ENCODE results near the gene EFCAB12.
"Not testable (repeated sequence)": the region's sequence is repeated elsewhere in the genome, so short reads cannot be mapped to it uniquely, and the experiment has no call there.

The EFCAB12 gene

DNA sequence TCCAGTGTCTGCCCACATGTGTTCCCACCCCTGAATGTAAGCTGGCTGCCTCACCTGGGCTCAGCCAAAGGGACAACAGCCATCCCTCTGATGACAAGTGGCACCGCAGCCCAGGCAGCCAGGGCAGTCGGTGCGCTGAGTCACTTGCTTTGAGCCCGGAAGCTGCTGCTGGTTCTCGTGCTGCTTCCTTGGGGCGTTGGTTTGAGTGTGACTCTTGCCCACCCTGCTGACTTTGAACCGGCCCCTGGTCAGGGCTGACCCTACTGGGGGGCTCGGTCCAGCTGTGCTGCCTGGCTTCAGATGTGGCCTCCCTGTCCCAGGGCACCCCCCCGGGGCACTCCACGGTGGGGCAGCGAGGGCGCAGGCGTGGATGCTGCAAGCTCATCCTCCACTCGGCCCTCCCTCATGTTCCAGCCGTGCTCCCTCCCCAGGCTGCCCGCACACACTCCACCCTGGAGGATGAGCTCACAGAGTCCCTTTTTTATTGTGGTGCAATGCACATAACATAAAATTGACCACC lies 62.1 kb downstream of the EFCAB12 start:
- DNase-seq = no peak
- ATAC-seq = no peak

DNA sequence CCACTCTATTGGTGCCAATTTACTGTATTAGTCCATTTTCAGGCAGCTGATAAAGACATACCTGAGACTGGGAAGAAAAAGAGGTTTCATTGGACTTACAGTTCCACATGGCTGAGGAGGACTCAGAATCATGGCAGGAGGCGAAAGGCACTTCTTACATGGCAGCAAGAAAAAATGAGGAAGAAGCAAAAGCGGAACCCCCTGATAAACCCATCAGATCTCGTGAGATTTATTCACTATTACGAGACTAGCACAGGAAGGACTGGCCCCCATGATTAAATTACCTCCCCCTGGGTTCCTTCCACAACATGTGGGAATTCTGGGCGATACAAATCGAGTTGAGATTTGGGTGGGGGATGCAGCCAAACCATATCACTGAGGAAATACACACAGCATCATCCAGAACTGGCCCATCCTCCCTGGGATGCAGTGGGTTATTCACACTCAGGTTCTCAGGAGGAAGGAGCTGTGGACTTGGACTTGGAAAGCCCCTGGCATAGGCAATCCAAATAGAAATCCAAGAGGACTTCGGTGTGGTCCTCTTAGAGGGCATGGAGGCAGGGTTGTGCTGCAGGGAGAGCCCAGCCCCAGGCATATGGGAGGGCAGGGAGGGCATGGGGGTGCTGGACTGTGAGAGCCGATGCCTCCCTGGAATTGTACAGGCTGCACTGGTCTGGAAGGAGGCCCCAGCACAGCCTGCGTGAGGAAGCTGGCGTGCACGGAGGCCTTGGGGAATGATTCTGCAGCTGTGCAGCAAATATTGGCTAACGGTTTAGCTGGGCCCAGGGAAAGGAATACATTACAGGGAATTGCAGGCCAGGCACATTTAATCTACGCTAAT lies 62.9 kb downstream of the EFCAB12 start:
- ATAC-seq = no peak
- no peak for DNase-seq

DNA sequence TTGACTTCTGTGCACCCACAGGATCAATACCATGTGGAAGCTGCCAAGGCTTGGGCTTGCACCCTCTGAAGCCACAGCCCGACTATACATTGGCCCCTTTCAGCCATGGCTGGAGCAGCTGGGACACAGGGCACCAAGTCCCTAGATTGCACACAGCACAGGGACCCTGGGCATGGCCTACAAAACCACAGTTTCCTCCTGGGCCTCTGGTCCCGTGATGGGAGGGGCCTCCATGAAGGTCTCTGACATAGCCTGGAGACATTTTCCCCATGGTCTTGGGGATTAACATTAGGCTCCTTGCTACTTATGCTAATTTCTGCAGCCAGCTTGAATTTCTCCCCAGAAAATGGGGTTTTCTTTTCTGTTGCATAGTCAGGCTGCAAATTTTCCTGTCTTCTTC lies 63.6 kb downstream of the EFCAB12 start:
- not testable (repeated sequence) for ATAC-seq

DNA sequence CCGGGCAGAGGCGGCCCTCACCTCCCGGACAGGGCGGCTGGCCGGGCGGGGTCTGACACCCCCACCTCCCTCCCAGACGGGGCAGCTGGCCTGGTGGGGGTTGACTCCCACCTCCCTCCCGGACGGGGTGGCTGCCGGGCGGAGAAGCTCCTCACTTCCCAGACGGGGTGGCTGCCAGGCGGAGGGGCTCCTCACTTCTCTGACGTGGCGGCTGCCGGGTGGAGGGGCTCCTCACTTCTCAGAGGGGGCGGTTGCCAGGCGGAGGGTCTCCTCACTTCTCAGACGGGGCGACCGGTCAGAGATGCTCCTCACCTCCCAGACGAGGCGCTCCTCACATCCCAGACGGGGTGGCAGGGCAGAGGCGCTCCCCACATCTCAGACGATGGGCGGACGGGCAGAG lies 65.1 kb downstream of the EFCAB12 start:
- ATAC-seq, DNase-seq: not testable (repeated sequence)

More for the DNA sequence above, 63.6 kb downstream of the EFCAB12 start:
- not testable (repeated sequence) for DNase-seq

DNA sequence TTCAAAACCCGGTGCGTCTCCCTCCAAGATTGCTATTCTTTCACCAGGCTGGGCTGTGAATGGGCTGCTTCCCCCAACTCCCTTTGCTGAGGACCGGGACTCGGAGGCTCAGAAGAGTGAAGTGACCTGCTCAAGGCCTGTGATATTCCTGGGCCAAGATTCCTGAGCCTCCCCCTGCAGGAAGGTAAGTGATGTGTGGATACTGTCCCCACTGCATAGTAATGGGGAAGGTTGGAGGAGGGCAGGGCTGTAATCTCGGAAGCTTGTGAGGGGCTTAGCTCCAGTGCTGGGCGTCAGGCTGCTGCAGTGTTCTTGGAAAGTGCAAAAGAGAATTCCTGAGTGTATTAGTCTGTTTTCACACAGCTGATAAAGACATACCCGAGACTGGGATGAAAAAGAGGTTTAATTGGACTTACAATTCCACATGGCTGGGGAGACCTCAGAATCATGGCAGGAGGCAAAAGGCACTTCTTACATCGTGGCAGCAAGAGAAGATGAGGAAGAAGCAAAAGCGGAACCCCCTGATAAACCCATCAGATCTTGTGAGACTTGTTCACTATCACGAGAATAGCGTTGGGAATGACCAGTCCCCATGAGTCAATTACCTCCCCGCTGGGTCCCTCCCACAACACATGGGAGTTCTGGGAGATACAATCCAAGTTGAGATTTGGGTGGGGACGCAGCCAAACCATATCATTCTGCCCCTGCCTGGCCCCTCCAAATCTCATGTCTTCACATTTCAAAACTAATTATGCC lies 67.6 kb downstream of the EFCAB12 start:
- ATAC-seq = no peak
- DNase-seq = no peak

DNA sequence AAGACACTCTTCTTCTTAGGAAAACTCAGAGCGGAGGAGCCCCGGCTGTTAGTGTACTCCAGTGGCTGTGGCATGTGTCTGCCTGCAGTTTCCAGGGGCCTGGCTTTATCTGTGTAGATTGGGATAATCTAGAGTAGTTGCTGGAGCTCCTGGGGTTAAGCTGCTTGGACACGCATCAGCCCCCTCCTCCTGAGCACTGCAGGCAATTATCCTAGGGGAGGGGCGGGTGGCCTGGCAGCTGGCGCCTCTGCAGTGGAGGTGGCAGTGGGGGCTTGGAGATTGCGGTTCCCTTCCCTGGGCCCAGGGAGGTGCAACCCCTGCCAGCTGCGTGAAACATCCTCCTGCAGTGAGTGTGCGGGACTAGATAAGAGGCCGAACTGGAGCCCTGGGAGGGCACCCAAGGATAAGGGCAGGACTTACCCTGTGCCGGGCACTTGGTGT lies 68.2 kb downstream of the EFCAB12 start:
- DNase-seq = no peak
- ATAC-seq = no peak

DNA sequence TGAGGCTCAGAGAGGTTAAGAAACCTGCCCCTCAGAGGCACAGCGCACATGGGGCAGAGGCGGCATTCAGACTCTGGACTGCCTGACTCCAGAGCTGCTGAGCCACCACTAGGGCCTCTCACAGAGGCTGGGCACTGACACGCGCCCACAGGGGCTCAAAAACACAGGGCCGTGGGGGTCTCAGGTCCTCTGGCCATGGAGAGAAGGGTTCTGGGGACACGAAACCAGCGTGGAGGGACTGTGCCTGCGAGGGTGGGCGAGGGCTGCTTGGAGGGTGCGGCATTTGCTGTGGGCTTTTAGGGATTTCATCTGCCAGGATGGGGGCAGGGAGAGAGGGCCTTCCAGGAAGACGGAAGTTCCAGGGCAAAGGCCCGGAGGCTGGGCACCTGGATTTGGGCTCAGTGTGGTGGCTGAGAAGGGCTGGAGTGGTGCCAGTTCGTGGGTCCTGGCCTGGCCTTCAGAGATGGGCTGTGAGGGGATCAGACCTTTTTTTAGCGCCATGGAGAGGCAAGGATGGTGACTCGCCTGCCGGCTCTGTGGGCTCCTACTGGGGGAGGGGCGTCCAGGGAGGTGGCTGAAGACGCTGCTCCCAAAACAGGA lies 69.6 kb downstream of the EFCAB12 start:
- DNase-seq (no peak), ATAC-seq (no peak)

DNA sequence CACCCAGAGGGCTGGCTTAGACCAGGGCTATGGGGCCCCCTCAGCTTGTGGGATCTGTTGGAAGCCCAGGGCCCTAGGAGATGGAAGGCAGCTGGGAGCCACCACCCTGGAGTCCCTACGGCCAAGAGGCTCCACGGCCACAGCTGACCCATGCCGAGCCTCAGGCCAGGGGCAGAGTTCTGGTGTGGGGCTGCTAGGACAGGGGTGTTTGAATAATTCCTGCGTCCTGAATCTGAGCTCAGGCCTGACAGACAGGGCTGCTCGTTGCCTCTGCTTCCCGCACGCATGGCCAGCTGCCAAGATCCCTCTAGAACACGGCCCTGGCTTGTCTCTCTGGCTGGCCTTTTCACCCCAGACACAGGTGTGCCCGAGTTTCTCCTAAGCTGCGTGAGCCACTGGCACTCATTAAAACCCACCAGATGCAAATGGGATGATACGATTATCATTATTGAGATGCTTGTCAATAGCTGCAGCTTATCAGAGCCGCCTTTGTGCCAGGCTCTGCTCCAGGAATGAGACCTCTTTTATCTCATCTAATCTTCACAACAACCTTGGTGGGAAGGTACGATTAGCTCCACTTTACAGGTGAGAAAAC lies 70.2 kb downstream of the EFCAB12 start:
- DNase-seq = no peak
- no peak for ATAC-seq

DNA sequence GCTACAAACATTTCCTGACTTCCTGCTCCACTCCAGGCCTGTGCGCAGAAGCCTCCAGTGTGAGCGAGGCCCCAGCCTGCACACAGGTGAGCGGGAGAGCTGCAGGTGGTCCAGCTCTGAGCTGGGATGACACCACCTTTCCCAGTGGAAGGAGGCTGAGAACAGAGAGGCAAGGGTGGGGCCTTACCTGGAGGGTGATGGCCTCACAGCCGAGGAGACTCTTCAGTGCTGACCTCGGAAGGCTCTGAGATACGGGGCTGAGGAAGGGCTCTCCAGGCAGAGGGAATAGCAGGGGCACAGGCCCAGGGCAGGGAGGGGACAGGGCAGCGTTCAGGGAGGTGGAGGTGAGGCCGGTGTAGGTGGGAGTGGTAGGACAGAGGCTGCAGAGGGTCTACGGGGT lies 70.8 kb downstream of the EFCAB12 start:
- no peak for DNase-seq
- ATAC-seq = no peak

DNA sequence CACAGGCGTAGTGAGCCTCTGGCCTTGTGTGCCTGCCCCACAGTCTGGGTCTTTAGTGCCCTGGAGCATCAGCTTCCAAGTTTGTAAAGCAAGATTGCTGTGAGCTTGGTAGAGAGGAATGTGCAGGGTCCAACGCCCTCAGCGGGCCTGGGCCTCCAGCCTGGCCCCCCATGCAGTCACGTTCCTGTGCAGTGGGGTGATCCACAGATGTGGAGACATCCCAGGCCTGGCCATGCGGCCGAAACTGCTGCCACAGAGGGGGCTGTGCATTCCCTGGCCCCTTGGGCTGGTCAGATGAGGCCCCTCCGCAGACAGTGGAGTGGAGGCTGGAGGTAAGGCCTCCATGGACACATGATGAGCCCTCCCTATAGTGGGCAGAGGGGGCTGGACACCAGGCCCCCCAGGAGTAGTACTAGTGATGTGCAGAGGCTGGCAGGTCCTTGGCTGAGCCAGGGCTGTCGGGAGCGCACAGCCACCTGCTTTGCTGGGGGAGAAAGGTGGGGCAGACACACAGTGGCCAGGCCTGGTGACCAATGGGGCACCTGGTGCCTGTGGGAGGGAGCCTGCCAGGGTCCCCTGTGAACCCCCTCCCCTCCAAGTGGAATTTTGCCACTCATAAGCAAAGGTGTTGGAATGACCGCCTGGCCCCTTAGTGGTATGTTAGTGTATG lies 71.5 kb downstream of the EFCAB12 start:
- no peak for ATAC-seq
- no peak for DNase-seq

DNA sequence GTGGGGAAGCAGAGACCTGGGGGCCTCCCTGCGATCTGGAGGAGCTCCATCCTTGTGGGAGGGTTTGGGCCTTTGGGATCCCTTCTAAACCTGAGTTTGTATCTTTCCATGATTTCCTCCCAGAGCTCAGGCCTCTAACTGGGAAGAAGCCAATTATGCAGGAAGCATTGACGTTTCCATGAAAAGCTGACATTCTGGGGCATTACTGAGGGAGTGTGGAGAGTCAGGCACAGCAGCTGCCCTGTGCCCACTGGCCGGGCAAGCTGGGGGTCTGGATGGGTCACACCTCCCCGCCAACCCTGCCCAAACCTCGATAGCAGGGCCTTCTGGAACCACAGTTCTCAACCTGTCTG lies 74.9 kb downstream of the EFCAB12 start:
- DNase-seq = no peak
- no peak for ATAC-seq

DNA sequence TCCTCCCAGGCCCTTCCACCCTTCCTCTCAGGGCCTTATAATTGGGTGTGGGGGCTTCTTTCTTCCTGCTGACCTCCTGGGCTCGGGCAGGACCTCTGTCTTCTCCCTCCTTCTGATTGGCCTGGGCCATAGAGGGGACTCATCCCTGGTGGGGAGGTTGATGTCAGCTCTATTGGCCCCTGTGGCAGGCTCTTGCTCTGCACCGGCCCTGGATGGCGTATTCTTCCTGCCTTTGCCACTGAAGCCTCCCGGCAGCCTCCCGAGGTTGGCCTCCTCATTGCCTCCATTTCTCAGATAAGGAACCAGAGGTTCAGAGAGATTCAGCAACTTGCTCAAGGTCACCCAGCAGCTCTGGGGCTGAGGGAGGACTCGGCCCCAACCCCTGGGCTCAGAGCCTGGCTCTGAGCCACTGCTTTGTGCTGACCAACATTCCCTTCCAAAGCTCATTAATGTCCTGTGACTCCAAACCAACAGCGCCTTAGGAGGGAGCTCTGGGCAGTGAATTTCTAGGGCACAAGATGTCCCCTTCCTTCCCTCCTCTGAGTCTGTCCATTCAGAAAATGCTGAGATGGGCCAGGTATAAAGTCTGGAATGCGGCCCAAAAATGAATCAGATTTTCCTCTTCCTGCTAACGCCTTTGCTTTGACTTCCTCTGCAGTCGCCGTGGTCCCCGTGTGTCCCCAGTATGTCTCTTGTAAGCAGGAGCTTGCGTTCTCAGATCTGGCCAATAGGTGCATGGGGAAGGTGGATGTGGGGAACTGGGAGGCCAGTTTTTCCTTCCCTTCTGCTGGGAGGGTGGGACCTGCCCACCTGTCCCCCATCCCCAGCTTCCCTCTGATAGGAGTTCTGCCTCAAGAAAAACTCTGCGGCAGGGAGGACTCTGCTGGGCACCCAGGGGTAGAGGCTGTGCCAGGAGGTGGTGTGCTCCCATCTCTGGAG lies 75.5 kb downstream of the EFCAB12 start:
- DNase-seq = no peak
- ATAC-seq = no peak

DNA sequence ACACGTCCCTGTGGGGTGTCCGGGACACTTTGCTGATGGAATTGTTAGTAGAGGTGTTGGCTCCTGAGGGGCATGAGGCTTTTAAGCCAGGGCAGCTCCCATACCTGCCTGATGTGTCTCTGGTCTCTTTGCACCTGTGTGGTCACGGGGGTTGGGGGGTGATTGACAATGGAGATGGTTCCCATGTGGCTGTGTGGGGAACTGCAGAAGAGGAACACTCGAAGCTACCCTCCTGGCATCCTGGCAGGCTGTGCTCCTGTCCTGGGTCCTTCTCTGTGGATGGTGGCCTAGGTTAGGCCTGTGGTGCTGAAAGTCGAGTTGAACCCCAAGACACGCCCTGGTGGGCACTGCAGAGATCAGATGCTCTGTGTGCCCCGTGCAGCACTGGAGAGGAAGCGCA lies 76.4 kb downstream of the EFCAB12 start:
- ATAC-seq (no peak), DNase-seq (no peak)
